HCT116 (cell line): Measurements from ENCODE around the gene KCTD15. TPM values are rescaled to one million over a fixed set of nuclear protein-coding genes. Genes with fewer than 3 reads are reported as not detected.

Source experiments
- ATAC-seq: fragments of 200-7000 bp; cut with Tn5 transposase; 2 replicates; pipeline ENCODE4 v1.9.1; 2020; ENCODE audit warnings: mild to moderate bottlenecking, moderate library complexity
- BruUV-seq: library from RNA; stranded (reverse); fragments of 400-500 nt; replicated peaks from 2 replicates; lab custom pipeline; 2021; lab: Mats Ljungman, UMichigan
- CTCF ChIA-PET: fragments of 300-600 bp; sonication (Branson Sonifier 250); formaldehyde crosslinking; loops from one replicate; lab custom pipeline; 2021; ENCODE audit warnings: antibody characterized with exemption; lab: Charles Lee
- POLR2A ChIA-PET: fragments of 300-600, 350-600 bp; sonication (Branson Sonifier 250); formaldehyde crosslinking; loops from one replicate; lab custom pipeline; 2021; ENCODE audit warnings: antibody characterized with exemption; lab: Charles Lee
- RAD21 ChIA-PET, 2 experiments: fragments of 300-600 bp; sonication (Branson Sonifier 250); formaldehyde crosslinking; loops; one replicate each; lab custom pipeline; 2023; ENCODE audit warnings: low total read pairs in 2 of 2; ENCODE audit not compliant: uncharacterized antibody in 2 of 2, unreplicated experiment in 2 of 2, low non-redundant PET in 1 of 2; lab: Charles Lee
- DNase-seq: peaks from one replicate; pipeline ENCODE4 v3.0.0-alpha.2; 2010; ENCODE audit warnings: low read depth, low spot score
- H2AFZ ChIP-seq: fragments of 200-600 bp; shearing (Covaris generic), sonication (generic); 2 replicates; pipeline ENCODE4 v1.6.1; 2017; ENCODE audit warnings: low read depth, mixed run types, mixed read lengths, antibody characterized with exemption, low read length; ENCODE audit not compliant: poor library complexity, severe bottlenecking
- H3K27ac ChIP-seq: 2 replicates; pipeline ENCODE4 v1.5.1; 2012; ENCODE audit warnings: low read depth, low read length
- H3K27me3 ChIP-seq: fragments of 200-600 bp; sonication (generic); 2 replicates; pipeline ENCODE4 v1.6.1; 2016; ENCODE audit warnings: mixed run types, low read length, mixed read lengths; ENCODE audit not compliant: insufficient read depth
- H3K36me3 ChIP-seq, 2 experiments: fragments of 200-500 bp in 1 of 2; fragments of 200-600 bp in 1 of 2; sonication (Bioruptor generic) in 1 of 2; sonication (generic) in 1 of 2; 2 replicates each; pipeline versions ENCODE4 v1.5.1 to v1.6.1; 2014 to 2016; ENCODE audit warnings: low read length in 2 of 2, inconsistent platforms in 1 of 2, mixed read lengths in 1 of 2, mixed run types in 1 of 2; ENCODE audit not compliant: insufficient read depth in 2 of 2, control insufficient read depth in 1 of 2
- H3K4me1 ChIP-seq, 2 experiments: fragments of 200-600 bp in 1 of 2; sonication (generic) in 1 of 2; 2 replicates each; pipeline versions ENCODE4 v1.5.1 to v1.6.1; 2012 to 2017; ENCODE audit warnings: low read length in 2 of 2, inconsistent platforms in 1 of 2, mild to moderate bottlenecking in 1 of 2, mixed read lengths in 1 of 2, mixed run types in 1 of 2, moderate library complexity in 1 of 2; ENCODE audit not compliant: insufficient read depth in 2 of 2, control insufficient read depth in 1 of 2
- H3K4me2 ChIP-seq: fragments of 200-600 bp; sonication (generic); 2 replicates; pipeline ENCODE4 v1.6.1; 2017; ENCODE audit warnings: mixed run types, low read length, mixed read lengths
- H3K4me3 ChIP-seq, 2 experiments: fragments of 200-600 bp in 1 of 2; sonication (generic) in 1 of 2; replicated peaks in 1 of 2; 2 replicates each; pipeline ENCODE4 v1.5.1; 2011 to 2016; ENCODE audit warnings: low read length in 2 of 2, control low read depth in 1 of 2, low read depth in 1 of 2, mild to moderate bottlenecking in 1 of 2, mixed read lengths in 1 of 2, mixed run types in 1 of 2
- H3K79me2 ChIP-seq: fragments of 200-600 bp; sonication (generic); 2 replicates; pipeline ENCODE4 v1.6.1; 2017; ENCODE audit warnings: mild to moderate bottlenecking, mixed run types, low read length, moderate library complexity, mixed read lengths; ENCODE audit not compliant: insufficient read depth
- H3K9ac ChIP-seq: fragments of 200-600 bp; sonication (generic); 2 replicates; pipeline ENCODE4 v1.6.1; 2016; ENCODE audit warnings: low read length, mixed read lengths
- H3K9me2 ChIP-seq: fragments of 200-600 bp; sonication (generic), shearing (Covaris generic); 2 replicates; pipeline ENCODE4 v1.6.1; 2017; ENCODE audit warnings: mixed run types, mild to moderate bottlenecking, moderate library complexity; ENCODE audit not compliant: insufficient read depth
- H3K9me3 ChIP-seq, 2 experiments: fragments of 200-500 bp in 1 of 2; fragments of 200-600 bp in 1 of 2; sonication (Bioruptor generic) in 1 of 2; sonication (generic) in 1 of 2; 2 replicates each; pipeline ENCODE4 v1.6.1; 2014 to 2017; ENCODE audit warnings: low read length in 2 of 2, mixed read lengths in 2 of 2, inconsistent platforms in 1 of 2, low read depth in 1 of 2, mild to moderate bottlenecking in 1 of 2, mixed run types in 1 of 2, moderate library complexity in 1 of 2; ENCODE audit not compliant: control insufficient read depth in 1 of 2, insufficient read depth in 1 of 2
- H4K20me1 ChIP-seq: fragments of 200-600 bp; sonication (generic), shearing (Covaris generic); 2 replicates; pipeline ENCODE4 v1.6.1; 2017; ENCODE audit warnings: mixed run types, mild to moderate bottlenecking, moderate library complexity; ENCODE audit not compliant: insufficient read depth
- CBX3 ChIP-seq: IDR thresholded peaks from 2 replicates; pipeline ENCODE4 v1.6.1; 2012; ENCODE audit warnings: low read depth
- CEBPB ChIP-seq: IDR thresholded peaks from 2 replicates; pipeline ENCODE4 v1.6.1; 2012; ENCODE audit warnings: low read depth
- EGR1 ChIP-seq: IDR thresholded peaks from 2 replicates; pipeline ENCODE4 v1.6.1; 2012; ENCODE audit warnings: low read depth
- EZH2 ChIP-seq: fragments of 200-600 bp; sonication (generic); IDR thresholded peaks from 2 replicates; pipeline ENCODE4 v1.6.1; 2017; ENCODE audit warnings: antibody characterized with exemption, mixed run types
- FOSL1 ChIP-seq: IDR thresholded peaks from 2 replicates; pipeline ENCODE4 v1.6.1; 2012; ENCODE audit warnings: low read depth
- POLR2AphosphoS5 ChIP-seq: IDR thresholded peaks from 2 replicates; pipeline ENCODE4 v1.6.1; 2011; ENCODE audit warnings: mild to moderate bottlenecking, low read depth, low read length, moderate library complexity
- RAD21 ChIP-seq: IDR thresholded peaks from 2 replicates; pipeline ENCODE4 v1.6.1; 2012; ENCODE audit warnings: low read depth, mild to moderate bottlenecking
- SIN3A ChIP-seq: IDR thresholded peaks from 2 replicates; pipeline ENCODE4 v1.6.1; 2012; ENCODE audit warnings: low read depth
- SRF ChIP-seq: IDR thresholded peaks from 2 replicates; pipeline ENCODE4 v1.6.1; 2012; ENCODE audit warnings: low read depth
- YY1 ChIP-seq: IDR thresholded peaks from 2 replicates; pipeline ENCODE4 v1.6.1; 2011; ENCODE audit warnings: low read length, low read depth, moderate library complexity, mild to moderate bottlenecking; ENCODE audit not compliant: insufficient replicate concordance; ENCODE audit errors: extremely low read depth
- ZNF274 ChIP-seq: fragments of 200-500 bp; sonication (Bioruptor generic); IDR thresholded peaks from 2 replicates; pipeline ENCODE4 v1.6.1; 2014; ENCODE audit warnings: mild to moderate bottlenecking, low read depth, low read length, inconsistent platforms
- intact Hi-C: fragments of 100-400 bp; cut with micrococcal nuclease; formaldehyde crosslinking; loops from 2 replicates; pipeline ENCODE4 v1.10.0; 2022
- total RNA-seq: library from RNA; stranded (reverse); gene quantifications from one replicate; pipeline ENCODE4 v1.2.1, GENCODE V29; 2021; ENCODE audit not compliant: unreplicated experiment
- TF ChIP-seq, protein P1 (sequence below), 3 experiments: fragments of 200-600 bp in 1 of 3; sonication (generic) in 1 of 3; IDR thresholded peaks in 2 of 3; conservative IDR thresholded peaks in 1 of 3; 2 replicates each; pipeline ENCODE4 v1.5.1; 2012 to 2017; ENCODE audit warnings: low read depth in 2 of 3, low read length in 2 of 3, antibody characterized with exemption in 1 of 3, borderline replicate concordance in 1 of 3, control low read depth in 1 of 3, mild to moderate bottlenecking in 1 of 3, mixed read lengths in 1 of 3, mixed run types in 1 of 3, moderate library complexity in 1 of 3; ENCODE audit not compliant: insufficient read depth in 1 of 3
- TF ChIP-seq, protein P2 (sequence below): IDR thresholded peaks from 2 replicates; pipeline ENCODE4 v1.6.1; 2012

KCTD15 gene
- total RNA-seq, 1 experiment from 2014 or later = 29.2 TPM

- no peak for TF ChIP-seq YY1
Observed at GRCh38 chr19:33773704-33774624, 22.7 kb upstream of the KCTD15 start (continued).

DNA sequence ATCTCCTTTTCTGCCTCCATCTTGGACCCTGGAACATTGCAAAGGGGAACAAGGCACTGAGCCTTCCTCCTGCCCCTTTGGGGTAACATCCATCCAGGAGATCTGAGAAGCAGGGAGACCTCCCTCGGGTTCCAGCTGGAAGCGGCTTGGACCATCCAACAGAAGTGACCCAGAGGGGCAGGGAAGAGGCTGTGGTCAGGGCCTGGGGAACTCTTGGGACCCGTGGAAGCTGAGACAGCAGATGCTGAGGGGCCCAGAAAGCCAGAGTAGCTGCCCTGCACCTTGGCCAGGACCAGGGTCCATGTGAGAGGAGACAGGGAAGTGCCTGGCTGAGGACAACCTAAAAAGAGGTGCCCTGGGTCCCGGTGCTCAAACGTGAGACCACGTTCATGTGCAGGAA, 21.9 kb upstream of the KCTD15 start:
- Histone ChIP-seq H3K9ac (no peak overlapping the region), H3K27ac (no peak overlapping the region), H2AFZ (no peak overlapping the region), H3K9me2 (no peaks in the 10 kb centered on the region), H4K20me1 (no peaks in the 10 kb centered on the region), H3K27me3 (peaks cover 11% of the 10 kb centered on the region; the same call in 1 of the 2 replicates), H3K4me1 (peaks cover 0 to 4% of the 10 kb centered on the region in 2 experiments; a peak in 1 of 4 replicates), H3K79me2 (no peaks in the 10 kb centered on the region), H3K4me3 (no peak overlapping the region), H3K9me3 (no peaks in the 10 kb centered on the region), H3K4me2 (no peak overlapping the region), H3K36me3 (no peaks in the 10 kb centered on the region)
- intact Hi-C loops = loop anchor here (5.0 to 10.0 kb wide), 3 partner anchors 357 to 938 kb away; no protein-coding TSS in a partner anchor
- TF ChIP-seq SRF = no peak
- TF ChIP-seq RAD21 = no peak
- TF ChIP-seq ZNF274 = no peak
- TF ChIP-seq FOSL1 = no peak
- TF ChIP-seq EGR1 = no peak
- no peak for TF ChIP-seq POLR2AphosphoS5
- TF ChIP-seq, protein P1, sequence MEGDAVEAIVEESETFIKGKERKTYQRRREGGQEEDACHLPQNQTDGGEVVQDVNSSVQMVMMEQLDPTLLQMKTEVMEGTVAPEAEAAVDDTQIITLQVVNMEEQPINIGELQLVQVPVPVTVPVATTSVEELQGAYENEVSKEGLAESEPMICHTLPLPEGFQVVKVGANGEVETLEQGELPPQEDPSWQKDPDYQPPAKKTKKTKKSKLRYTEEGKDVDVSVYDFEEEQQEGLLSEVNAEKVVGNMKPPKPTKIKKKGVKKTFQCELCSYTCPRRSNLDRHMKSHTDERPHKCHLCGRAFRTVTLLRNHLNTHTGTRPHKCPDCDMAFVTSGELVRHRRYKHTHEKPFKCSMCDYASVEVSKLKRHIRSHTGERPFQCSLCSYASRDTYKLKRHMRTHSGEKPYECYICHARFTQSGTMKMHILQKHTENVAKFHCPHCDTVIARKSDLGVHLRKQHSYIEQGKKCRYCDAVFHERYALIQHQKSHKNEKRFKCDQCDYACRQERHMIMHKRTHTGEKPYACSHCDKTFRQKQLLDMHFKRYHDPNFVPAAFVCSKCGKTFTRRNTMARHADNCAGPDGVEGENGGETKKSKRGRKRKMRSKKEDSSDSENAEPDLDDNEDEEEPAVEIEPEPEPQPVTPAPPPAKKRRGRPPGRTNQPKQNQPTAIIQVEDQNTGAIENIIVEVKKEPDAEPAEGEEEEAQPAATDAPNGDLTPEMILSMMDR (IDR thresholded peaks at IDR 0.05 in 2 of 3, conservative IDR thresholded peaks at IDR 0.05 in 1 of 3; ENCODE audit: borderline replicate concordance in 1 of 3, insufficient read depth in 1 of 3, low read depth in 2 of 3, low read length in 2 of 3) = no peak
- no peak for TF ChIP-seq YY1
- TF ChIP-seq EZH2 = no peak
- TF ChIP-seq SIN3A = no peak
- TF ChIP-seq, protein P2, sequence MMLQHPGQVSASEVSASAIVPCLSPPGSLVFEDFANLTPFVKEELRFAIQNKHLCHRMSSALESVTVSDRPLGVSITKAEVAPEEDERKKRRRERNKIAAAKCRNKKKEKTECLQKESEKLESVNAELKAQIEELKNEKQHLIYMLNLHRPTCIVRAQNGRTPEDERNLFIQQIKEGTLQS = no peak
- TF ChIP-seq CEBPB = no peak
- TF ChIP-seq CBX3 = no peak
- ChIA-PET CTCF (interaction anchor here (0.6 to 1.3 kb wide), 2 partner anchors 322 to 344 kb away, joined by 3 to 5 read pairs; no protein-coding TSS in a partner anchor), RAD21 (interaction anchor here in 1 of 2 experiments (0.6 kb wide), 1 partner anchor 157 kb away, joined by 3 read pairs; no protein-coding TSS in a partner anchor), POLR2A (no interaction called here)
- BruUV-seq = no TSS peak
- ATAC-seq (no peak), DNase-seq (no peak)
